Neural cell (in vitro differentiated cells): ENCODE measurements around the gene CCDC148. TPM values are rescaled to one million over a fixed set of nuclear protein-coding genes. Genes with fewer than 3 reads are reported as not detected.

Experiments
- H2AFZ ChIP-seq: fragments of 200-600, 300-800 bp; sonication (generic), shearing (Covaris generic); 2 replicates; pipeline ENCODE4 v1.6.0; 2014; ENCODE audit warnings: low read depth, mild to moderate bottlenecking, antibody characterized with exemption, low read length, moderate library complexity
- H3F3A ChIP-seq: fragments of 200-600 bp; shearing (Covaris generic); 2 replicates; pipeline ENCODE4 v1.6.1; 2016; ENCODE audit warnings: mild to moderate bottlenecking, moderate library complexity, mixed read lengths, antibody characterized with exemption, low read length; ENCODE audit not compliant: insufficient read depth, poor library complexity, severe bottlenecking
- H3K27ac ChIP-seq: fragments of 200-600, 300-800 bp; sonication (generic), shearing (Covaris generic); 2 replicates; pipeline ENCODE4 v1.5.1; 2014; ENCODE audit warnings: mild to moderate bottlenecking, low read length, moderate library complexity
- H3K27me3 ChIP-seq: fragments of 300-800, 200-600 bp; sonication (generic), shearing (Covaris generic); 2 replicates; pipeline ENCODE4 v1.6.0; 2014; ENCODE audit warnings: mild to moderate bottlenecking, low read depth, low read length, moderate library complexity; ENCODE audit not compliant: insufficient read depth
- H3K36me3 ChIP-seq: fragments of 300-800, 200-600 bp; sonication (generic), shearing (Covaris generic); 2 replicates; pipeline ENCODE4 v1.5.1; 2014; ENCODE audit warnings: mild to moderate bottlenecking, antibody characterized with exemption, low read length, moderate library complexity; ENCODE audit not compliant: insufficient read depth
- H3K4me2 ChIP-seq: fragments of 300-800, 200-600 bp; sonication (generic), shearing (Covaris generic); 2 replicates; pipeline ENCODE4 v1.6.0; 2014; ENCODE audit warnings: mild to moderate bottlenecking, low read length
- H3K4me3 ChIP-seq: fragments of 300-800, 200-600 bp; sonication (generic), shearing (Covaris generic); 2 replicates; pipeline ENCODE4 v1.5.1; 2014; ENCODE audit warnings: mild to moderate bottlenecking, low read length, moderate library complexity
- H3K79me2 ChIP-seq: fragments of 200-600 bp; shearing (Covaris generic); replicated peaks from 2 replicates; pipeline ENCODE4 v1.6.0; 2014; ENCODE audit warnings: mild to moderate bottlenecking, low read length, moderate library complexity; ENCODE audit not compliant: insufficient read depth
- H3K9ac ChIP-seq: fragments of 300-800, 200-600 bp; sonication (generic), shearing (Covaris generic); 2 replicates; pipeline ENCODE4 v1.6.1; 2016; ENCODE audit warnings: mild to moderate bottlenecking, low read length, mixed read lengths
- H3K9me2 ChIP-seq: fragments of 200-600 bp; shearing (Covaris generic); 2 replicates; pipeline ENCODE4 v1.6.1; 2016; ENCODE audit warnings: mild to moderate bottlenecking, low read length, mixed read lengths; ENCODE audit not compliant: insufficient read depth
- H3K9me3 ChIP-seq: fragments of 200-600, 300-800 bp; sonication (generic), shearing (Covaris generic); 2 replicates; pipeline ENCODE4 v1.6.1; 2016; ENCODE audit warnings: mild to moderate bottlenecking, mixed run types, low read length, moderate library complexity, mixed read lengths
- H4K20me1 ChIP-seq: fragments of 200-600 bp; shearing (Covaris generic); 2 replicates; pipeline ENCODE4 v1.6.1; 2016; ENCODE audit warnings: mild to moderate bottlenecking, mixed run types; ENCODE audit not compliant: insufficient read depth
- EP300 ChIP-seq: fragments of 450-650 bp; conservative IDR thresholded peaks from 2 replicates; pipeline ENCODE4 v1.6.1; 2014; ENCODE audit warnings: antibody characterized with exemption, mild to moderate bottlenecking, moderate library complexity; ENCODE audit not compliant: poor library complexity, severe bottlenecking
- EZH2 ChIP-seq: fragments of 200-600, 300-800 bp; shearing (Covaris generic), sonication (generic); IDR thresholded peaks from 2 replicates; pipeline ENCODE4 v1.6.1; 2014; ENCODE audit warnings: antibody characterized with exemption, low read length, borderline replicate concordance, mild to moderate bottlenecking; ENCODE audit not compliant: insufficient read depth, poor library complexity, severe bottlenecking
- MXI1 ChIP-seq: fragments of 450-650 bp; conservative IDR thresholded peaks from 2 replicates; pipeline ENCODE4 v1.6.1; 2014; ENCODE audit warnings: antibody characterized with exemption, mild to moderate bottlenecking; ENCODE audit not compliant: poor library complexity, severe bottlenecking
- POLR2AphosphoS5 ChIP-seq: IDR thresholded peaks from 2 replicates; pipeline ENCODE4 v1.6.1; 2012
- RAD21 ChIP-seq: fragments of 450-650 bp; conservative IDR thresholded peaks from 2 replicates; pipeline ENCODE4 v1.6.1; 2014; ENCODE audit warnings: antibody characterized with exemption, mild to moderate bottlenecking, moderate library complexity
- SMC3 ChIP-seq: fragments of 450-650 bp; conservative IDR thresholded peaks from 2 replicates; pipeline ENCODE4 v1.6.1; 2014; ENCODE audit warnings: antibody characterized with exemption, mild to moderate bottlenecking, moderate library complexity; ENCODE audit not compliant: poor library complexity
- TAF1 ChIP-seq: IDR thresholded peaks from 2 replicates; pipeline ENCODE4 v1.6.1; 2012; ENCODE audit warnings: low read depth
- polyA plus RNA-seq: library from polyadenylated mRNA; depleted of rRNA; stranded (reverse); fragments of >200 nt; gene quantifications from 2 replicates; pipeline ENCODE4 v1.2.3, GENCODE V29; 2014
- TF ChIP-seq, protein P1 (sequence below): fragments of 450-650 bp; IDR thresholded peaks from 2 replicates; pipeline ENCODE4 v1.5.1; 2014; ENCODE audit warnings: antibody characterized with exemption, mild to moderate bottlenecking, moderate library complexity; ENCODE audit not compliant: poor library complexity, severe bottlenecking
- TF ChIP-seq, protein P2 (sequence below): IDR thresholded peaks from 2 replicates; pipeline ENCODE4 v1.6.1; 2012; ENCODE audit warnings: borderline replicate concordance

CCDC148 gene
- polyA plus RNA-seq, 1 donor from 2014 or later, result 1.8 TPM

GRCh38 chr2:158381978-158382377 is 74.6 kb downstream of the CCDC148 start:
- no peaks in the 10 kb centered on the region for H3K9me3 ChIP-seq
- H2AFZ ChIP-seq, result no peak overlapping the region
- no peaks in the 10 kb centered on the region for H3F3A ChIP-seq
- H3K27me3 ChIP-seq, result no peaks in the 10 kb centered on the region
- no peaks in the 10 kb centered on the region for H3K79me2 ChIP-seq
- H3K9ac ChIP-seq, result no peak overlapping the region
- no peaks in the 10 kb centered on the region for H3K9me2 ChIP-seq
- no peaks in the 10 kb centered on the region for H4K20me1 ChIP-seq
- no peak overlapping the region for H3K4me2 ChIP-seq
- H3K4me3 ChIP-seq, result no peak overlapping the region
- no peaks in the 10 kb centered on the region for H3K36me3 ChIP-seq
- no peak overlapping the region for H3K27ac ChIP-seq
- TF ChIP-seq SMC3 (no peak), EP300 (no peak), EZH2 (no peak), RAD21 (no peak)
- TF ChIP-seq, protein P1, sequence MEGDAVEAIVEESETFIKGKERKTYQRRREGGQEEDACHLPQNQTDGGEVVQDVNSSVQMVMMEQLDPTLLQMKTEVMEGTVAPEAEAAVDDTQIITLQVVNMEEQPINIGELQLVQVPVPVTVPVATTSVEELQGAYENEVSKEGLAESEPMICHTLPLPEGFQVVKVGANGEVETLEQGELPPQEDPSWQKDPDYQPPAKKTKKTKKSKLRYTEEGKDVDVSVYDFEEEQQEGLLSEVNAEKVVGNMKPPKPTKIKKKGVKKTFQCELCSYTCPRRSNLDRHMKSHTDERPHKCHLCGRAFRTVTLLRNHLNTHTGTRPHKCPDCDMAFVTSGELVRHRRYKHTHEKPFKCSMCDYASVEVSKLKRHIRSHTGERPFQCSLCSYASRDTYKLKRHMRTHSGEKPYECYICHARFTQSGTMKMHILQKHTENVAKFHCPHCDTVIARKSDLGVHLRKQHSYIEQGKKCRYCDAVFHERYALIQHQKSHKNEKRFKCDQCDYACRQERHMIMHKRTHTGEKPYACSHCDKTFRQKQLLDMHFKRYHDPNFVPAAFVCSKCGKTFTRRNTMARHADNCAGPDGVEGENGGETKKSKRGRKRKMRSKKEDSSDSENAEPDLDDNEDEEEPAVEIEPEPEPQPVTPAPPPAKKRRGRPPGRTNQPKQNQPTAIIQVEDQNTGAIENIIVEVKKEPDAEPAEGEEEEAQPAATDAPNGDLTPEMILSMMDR, result no peak
- TF ChIP-seq, protein P2, sequence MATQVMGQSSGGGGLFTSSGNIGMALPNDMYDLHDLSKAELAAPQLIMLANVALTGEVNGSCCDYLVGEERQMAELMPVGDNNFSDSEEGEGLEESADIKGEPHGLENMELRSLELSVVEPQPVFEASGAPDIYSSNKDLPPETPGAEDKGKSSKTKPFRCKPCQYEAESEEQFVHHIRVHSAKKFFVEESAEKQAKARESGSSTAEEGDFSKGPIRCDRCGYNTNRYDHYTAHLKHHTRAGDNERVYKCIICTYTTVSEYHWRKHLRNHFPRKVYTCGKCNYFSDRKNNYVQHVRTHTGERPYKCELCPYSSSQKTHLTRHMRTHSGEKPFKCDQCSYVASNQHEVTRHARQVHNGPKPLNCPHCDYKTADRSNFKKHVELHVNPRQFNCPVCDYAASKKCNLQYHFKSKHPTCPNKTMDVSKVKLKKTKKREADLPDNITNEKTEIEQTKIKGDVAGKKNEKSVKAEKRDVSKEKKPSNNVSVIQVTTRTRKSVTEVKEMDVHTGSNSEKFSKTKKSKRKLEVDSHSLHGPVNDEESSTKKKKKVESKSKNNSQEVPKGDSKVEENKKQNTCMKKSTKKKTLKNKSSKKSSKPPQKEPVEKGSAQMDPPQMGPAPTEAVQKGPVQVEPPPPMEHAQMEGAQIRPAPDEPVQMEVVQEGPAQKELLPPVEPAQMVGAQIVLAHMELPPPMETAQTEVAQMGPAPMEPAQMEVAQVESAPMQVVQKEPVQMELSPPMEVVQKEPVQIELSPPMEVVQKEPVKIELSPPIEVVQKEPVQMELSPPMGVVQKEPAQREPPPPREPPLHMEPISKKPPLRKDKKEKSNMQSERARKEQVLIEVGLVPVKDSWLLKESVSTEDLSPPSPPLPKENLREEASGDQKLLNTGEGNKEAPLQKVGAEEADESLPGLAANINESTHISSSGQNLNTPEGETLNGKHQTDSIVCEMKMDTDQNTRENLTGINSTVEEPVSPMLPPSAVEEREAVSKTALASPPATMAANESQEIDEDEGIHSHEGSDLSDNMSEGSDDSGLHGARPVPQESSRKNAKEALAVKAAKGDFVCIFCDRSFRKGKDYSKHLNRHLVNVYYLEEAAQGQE, result no peak

DNA sequence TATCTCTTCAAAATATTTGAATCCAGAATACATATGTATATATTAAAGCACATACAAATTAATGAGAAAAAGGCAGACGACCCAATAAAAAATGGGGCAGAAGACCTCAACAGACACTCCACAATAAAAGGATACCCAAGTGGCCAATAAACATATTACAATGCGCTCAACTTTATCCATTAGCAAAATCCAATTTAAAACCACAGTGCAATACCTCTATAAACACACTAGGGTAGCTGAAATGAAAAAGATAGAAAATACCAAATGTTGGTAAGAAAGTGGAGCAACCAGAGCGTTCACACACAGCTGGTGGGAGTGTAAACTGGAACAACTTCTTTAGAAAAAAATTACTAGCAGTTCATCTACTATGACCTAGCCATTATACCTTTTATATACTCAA is 75.3 kb downstream of the CCDC148 start:
- TF ChIP-seq TAF1 (no peak), SMC3 (no peak), EZH2 (no peak), RAD21 (no peak), MXI1 (no peak), EP300 (no peak), POLR2AphosphoS5 (no peak)
- TF ChIP-seq, protein P1, result no peak
- TF ChIP-seq, protein P2, result no peak
- H4K20me1 ChIP-seq, result no peaks in the 10 kb centered on the region
- H3F3A ChIP-seq, result no peaks in the 10 kb centered on the region
- no peak overlapping the region for H2AFZ ChIP-seq
- H3K79me2 ChIP-seq, result no peaks in the 10 kb centered on the region
- no peak overlapping the region for H3K9ac ChIP-seq
- H3K4me3 ChIP-seq, result no peak overlapping the region
- no peak overlapping the region for H3K27ac ChIP-seq
- H3K4me2 ChIP-seq, result no peak overlapping the region
- no peaks in the 10 kb centered on the region for H3K9me3 ChIP-seq
- no peaks in the 10 kb centered on the region for H3K9me2 ChIP-seq
- H3K36me3 ChIP-seq, result no peaks in the 10 kb centered on the region
- H3K27me3 ChIP-seq, result no peaks in the 10 kb centered on the region
